Naive B cell (primary cell): ENCODE results near the gene ZNF527. TPM values are rescaled to one million over a fixed set of nuclear protein-coding genes. Genes with fewer than 3 reads are reported as not detected.

Experiments
- ATAC-seq, 2 donors: fragments of 150-1000 bp; cut with Tn5 transposase; 2 replicates each; pipeline ENCODE4 v1.10.0; 2021; ENCODE audit warnings: low read depth in 2 of 2, mild to moderate bottlenecking in 2 of 2, moderate library complexity in 2 of 2
- DNase-seq: peaks from one replicate; pipeline ENCODE4 v3.0.0; 2022
- H3K27ac Mint-ChIP-seq, 6 donors: one replicate each; pipeline ENCODE4 v1.8.0; 2020 to 2022; ENCODE audit warnings: mild to moderate bottlenecking in 6 of 6, mixed read lengths in 6 of 6, moderate library complexity in 5 of 6, inconsistent platforms in 2 of 6
- H3K27me3 Mint-ChIP-seq, 3 donors: one replicate each; pipeline ENCODE4 v1.8.0; 2021 to 2022; ENCODE audit warnings: mixed read lengths in 3 of 3, mild to moderate bottlenecking in 1 of 3
- H3K36me3 Mint-ChIP-seq, 2 donors: one replicate each; pipeline ENCODE4 v1.8.0; 2020 to 2022; ENCODE audit warnings: mixed read lengths in 2 of 2, inconsistent platforms in 1 of 2, mild to moderate bottlenecking in 1 of 2
- H3K4me1 Mint-ChIP-seq, 3 donors: one replicate each; pipeline ENCODE4 v1.8.0; 2020 to 2022; ENCODE audit warnings: mixed read lengths in 3 of 3, inconsistent platforms in 1 of 3, mild to moderate bottlenecking in 1 of 3, moderate library complexity in 1 of 3
- H3K4me3 Mint-ChIP-seq, 8 donors: one replicate each; pipeline ENCODE4 v1.8.0; 2020 to 2022; ENCODE audit warnings: mild to moderate bottlenecking in 8 of 8, mixed read lengths in 8 of 8, moderate library complexity in 8 of 8, inconsistent platforms in 2 of 8
- H3K9me3 Mint-ChIP-seq, 7 donors: one replicate each; pipeline ENCODE4 v1.8.0; 2020 to 2022; ENCODE audit warnings: mixed read lengths in 7 of 7, mild to moderate bottlenecking in 5 of 7, inconsistent platforms in 2 of 7, moderate library complexity in 1 of 7
- polyA plus RNA-seq, 6 donors: library from polyadenylated mRNA; unstranded; fragments of 300-500 nt; fragmentation: Illumina TruSeq; gene quantifications; one replicate each; pipeline ENCODE4 v1.2.3, GENCODE V29; 2021; ENCODE audit warnings: low read depth in 6 of 6

Gene ZNF527
- polyA plus RNA-seq = 10 to 100 TPM in 3 of 6 donors, 1 to 10 TPM in 3; 7.5 to 16.7 (median 11.0) TPM

GRCh38 chr19:37370880-37371661, at the start of gene ZNF527:
TSS of gene ZNF527 (plus strand) at chr19:37371099. CDS start at chr19:37374199, 3,100 bp downstream.
- peaks cover 0 to 12% (median 4%) of the 10 kb centered on the region in 7 donors for H3K9me3 Mint-ChIP-seq
- ATAC-seq = peak; percentile 94 to 96
- no peaks in the 10 kb centered on the region for H3K27me3 Mint-ChIP-seq
- H3K4me3 Mint-ChIP-seq = peak within 1 kb of the TSS; percentile 95 to 100 (median 99)
- H3K27ac Mint-ChIP-seq = peak within 1 kb of the TSS; percentile 94 to 100 (median 99)
- no peaks in the 10 kb centered on the region for H3K36me3 Mint-ChIP-seq
- DNase-seq = peak; percentile 96
- peaks cover 13 to 22% (median 18%) of the 10 kb centered on the region in 3 donors for H3K4me1 Mint-ChIP-seq

- ATAC-seq = no peak
- H3K4me1 Mint-ChIP-seq = peaks cover 4 to 16% (median 13%) of the 10 kb centered on the region in 3 donors
- H3K36me3 Mint-ChIP-seq = peaks cover 14 to 25% of the 10 kb centered on the region in 2 donors
- no peaks in the 10 kb centered on the region for H3K27me3 Mint-ChIP-seq
- no peak for DNase-seq
- H3K4me3 Mint-ChIP-seq = no peak overlapping the region
- peak overlapping the region in 2 of 6 donors; percentile 45 to 69 for H3K27ac Mint-ChIP-seq
- peaks cover 0 to 2% (median 0%) of the 10 kb centered on the region in 7 donors for H3K9me3 Mint-ChIP-seq
These were observed 41.2 kb upstream of the ZNF527 start for GRCh38 chr19:37329686-37330085.

- DNase-seq = no peak
- Mint-ChIP-seq H3K9me3 (peaks cover 0 to 2% (median 0%) of the 10 kb centered on the region in 7 donors), H3K4me3 (peak overlapping the region in 1 of 8 donors; percentile 13), H3K27me3 (no peaks in the 10 kb centered on the region), H3K4me1 (peaks cover 13 to 34% (median 19%) of the 10 kb centered on the region in 3 donors), H3K27ac (peak overlapping the region in 3 of 6 donors; percentile 52 to 65 (median 53)), H3K36me3 (peaks cover 14 to 23% of the 10 kb centered on the region in 2 donors)
- ATAC-seq = no peak
These were observed 38.1 kb upstream of the ZNF527 start for GRCh38 chr19:37332839-37333238.

- H3K4me1 Mint-ChIP-seq = peaks cover 13 to 38% (median 19%) of the 10 kb centered on the region in 3 donors
- no peaks in the 10 kb centered on the region for H3K27me3 Mint-ChIP-seq
- H3K27ac Mint-ChIP-seq = peak overlapping the region in 3 of 6 donors; percentile 56 to 75 (median 63)
- H3K4me3 Mint-ChIP-seq = peak overlapping the region in 2 of 8 donors; percentile 13 to 68
- peaks cover 14 to 23% of the 10 kb centered on the region in 2 donors for H3K36me3 Mint-ChIP-seq
- ATAC-seq (no peak), DNase-seq (no peak)
- peaks cover 0 to 2% (median 0%) of the 10 kb centered on the region in 7 donors for H3K9me3 Mint-ChIP-seq
These were observed 37.4 kb upstream of the ZNF527 start for GRCh38 chr19:37333457-37333856.

- Mint-ChIP-seq H3K27me3 (no peaks in the 10 kb centered on the region), H3K4me3 (peak overlapping the region; percentile 84 to 96 (median 90)), H3K36me3 (peaks cover 9 to 18% of the 10 kb centered on the region in 2 donors), H3K4me1 (peaks cover 13 to 44% (median 19%) of the 10 kb centered on the region in 3 donors), H3K27ac (peak overlapping the region; percentile 85 to 95 (median 94)), H3K9me3 (peaks cover 0 to 2% (median 0%) of the 10 kb centered on the region in 7 donors)
- DNase-seq (peak; percentile 83), ATAC-seq (peak; percentile 99)
These were observed 36.5 kb upstream of the ZNF527 start for GRCh38 chr19:37334179-37335071.

- Mint-ChIP-seq H3K27ac (no peak overlapping the region), H3K4me3 (no peak overlapping the region), H3K36me3 (peaks cover 18 to 29% of the 10 kb centered on the region in 2 donors), H3K27me3 (no peaks in the 10 kb centered on the region), H3K4me1 (peaks cover 8 to 10% (median 9%) of the 10 kb centered on the region in 3 donors), H3K9me3 (peaks cover 0 to 5% (median 0%) of the 10 kb centered on the region in 7 donors)
- ATAC-seq (no peak), DNase-seq (no peak)
These were observed 28.1 kb upstream of the ZNF527 start for GRCh38 chr19:37342753-37343152.

- no peak for ATAC-seq
- peak overlapping the region in 1 of 6 donors; percentile 8 for H3K27ac Mint-ChIP-seq
- DNase-seq = no peak
- peaks cover 0 to 2% (median 0%) of the 10 kb centered on the region in 7 donors for H3K9me3 Mint-ChIP-seq
- peaks cover 0 to 4% (median 0%) of the 10 kb centered on the region in 3 donors for H3K4me1 Mint-ChIP-seq
- no peaks in the 10 kb centered on the region for H3K27me3 Mint-ChIP-seq
- peaks cover 25 to 28% of the 10 kb centered on the region in 2 donors for H3K36me3 Mint-ChIP-seq
- no peak overlapping the region for H3K4me3 Mint-ChIP-seq
These were observed 24.8 kb upstream of the ZNF527 start for GRCh38 chr19:37346091-37346490.

GRCh38 chr19:37348060-37348459, 22.8 kb upstream of the ZNF527 start:
- peaks cover 0 to 1% (median 0%) of the 10 kb centered on the region in 7 donors for H3K9me3 Mint-ChIP-seq
- H3K4me3 Mint-ChIP-seq = no peak overlapping the region
- no peaks in the 10 kb centered on the region for H3K4me1 Mint-ChIP-seq
- peak overlapping the region in 1 of 6 donors; percentile 66 for H3K27ac Mint-ChIP-seq
- no peaks in the 10 kb centered on the region for H3K27me3 Mint-ChIP-seq
- H3K36me3 Mint-ChIP-seq = peaks cover 27 to 29% of the 10 kb centered on the region in 2 donors
- no peak for ATAC-seq
- DNase-seq = no peak

GRCh38 chr19:37353968-37354367, 16.9 kb upstream of the ZNF527 start:
- peaks cover 4 to 31% (median 16%) of the 10 kb centered on the region in 7 donors for H3K9me3 Mint-ChIP-seq
- H3K27ac Mint-ChIP-seq = peak overlapping the region in 2 of 6 donors; percentile 9 to 63

GRCh38 chr19:37355901-37356300, 15.0 kb upstream of the ZNF527 start:
- Mint-ChIP-seq H3K9me3 (peaks cover 4 to 40% (median 21%) of the 10 kb centered on the region in 7 donors), H3K4me3 (no peak overlapping the region), H3K27ac (no peak overlapping the region), H3K36me3 (peaks cover 61 to 63% of the 10 kb centered on the region in 2 donors), H3K4me1 (peaks cover 5 to 10% (median 7%) of the 10 kb centered on the region in 3 donors), H3K27me3 (no peaks in the 10 kb centered on the region)
- DNase-seq (no peak), ATAC-seq (no peak)

More at GRCh38 chr19:37353968-37354367, 16.9 kb upstream of the ZNF527 start:
- no peak for ATAC-seq
- Mint-ChIP-seq H3K27me3 (no peaks in the 10 kb centered on the region), H3K36me3 (peaks cover 49 to 50% of the 10 kb centered on the region in 2 donors), H3K4me1 (peaks cover 5 to 10% (median 7%) of the 10 kb centered on the region in 3 donors), H3K4me3 (no peak overlapping the region)
- DNase-seq = no peak

- Mint-ChIP-seq H3K4me3 (peak overlapping the region in 1 of 8 donors; percentile 47), H3K36me3 (peaks cover 57 to 59% of the 10 kb centered on the region in 2 donors), H3K27me3 (no peaks in the 10 kb centered on the region), H3K27ac (peak overlapping the region in 1 of 6 donors; percentile 56), H3K9me3 (peaks cover 15 to 73% (median 41%) of the 10 kb centered on the region in 7 donors), H3K4me1 (no peaks in the 10 kb centered on the region)
- DNase-seq (no peak), ATAC-seq (no peak)
These were observed 8.9 kb upstream of the ZNF527 start for GRCh38 chr19:37361994-37362393.

GRCh38 chr19:37362733-37363132, 8.2 kb upstream of the ZNF527 start:
- Mint-ChIP-seq H3K27me3 (no peaks in the 10 kb centered on the region), H3K9me3 (peaks cover 14 to 68% (median 38%) of the 10 kb centered on the region in 7 donors), H3K27ac (no peak overlapping the region), H3K4me3 (no peak overlapping the region), H3K4me1 (no peaks in the 10 kb centered on the region), H3K36me3 (peaks cover 52% of the 10 kb centered on the region in 2 donors)
- ATAC-seq (no peak), DNase-seq (no peak)
